C4-2B (cell line): ENCODE measurements around the gene NTN5.

Experiments used
- H3K27ac ChIP-seq: fragments of 450-650 bp; 2 replicates; pipeline ENCODE4 v1.5.1; 2017
- CTCF ChIP-seq: fragments of 450-650 bp; conservative IDR thresholded peaks from 2 replicates; pipeline ENCODE4 v1.5.1; 2017; ENCODE audit warnings: mild to moderate bottlenecking
- ZFX ChIP-seq: fragments of 450-650 bp; IDR thresholded peaks from 2 replicates; pipeline ENCODE4 v1.6.1; 2017

Gene NTN5

DNA sequence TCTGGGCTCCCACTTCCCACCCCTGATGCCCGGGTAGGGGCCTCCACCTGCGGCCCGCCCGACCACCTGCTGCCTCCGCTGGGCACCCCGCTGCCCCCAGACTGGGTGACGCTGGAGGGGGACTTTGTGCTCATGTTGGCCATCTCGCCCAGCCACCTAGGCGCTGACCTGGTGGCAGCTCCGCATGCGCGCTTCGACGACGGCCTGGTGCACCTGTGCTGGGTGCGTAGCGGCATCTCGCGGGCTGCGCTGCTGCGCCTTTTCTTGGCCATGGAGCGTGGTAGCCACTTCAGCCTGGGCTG, 43.6 kb downstream of the NTN5 start:
- no peak for TF ChIP-seq CTCF
- TF ChIP-seq ZFX, result no peak
- H3K27ac ChIP-seq, result peak overlapping the region; percentile 93; the same call in 1 of the 2 replicates

- H3K27ac ChIP-seq, result no peak overlapping the region
- TF ChIP-seq CTCF (no peak), ZFX (no peak)
Observed at GRCh38 chr19:48628486-48629296, 44.1 kb downstream of the NTN5 start.

- no peak overlapping the region for H3K27ac ChIP-seq
- TF ChIP-seq CTCF (no peak), ZFX (no peak)
Observed at GRCh38 chr19:48627865-48628314, 44.9 kb downstream of the NTN5 start.

GRCh38 chr19:48627201-48627864, 45.5 kb downstream of the NTN5 start:
- no peak for TF ChIP-seq ZFX
- no peak for TF ChIP-seq CTCF
- H3K27ac ChIP-seq, result no peak overlapping the region

DNA sequence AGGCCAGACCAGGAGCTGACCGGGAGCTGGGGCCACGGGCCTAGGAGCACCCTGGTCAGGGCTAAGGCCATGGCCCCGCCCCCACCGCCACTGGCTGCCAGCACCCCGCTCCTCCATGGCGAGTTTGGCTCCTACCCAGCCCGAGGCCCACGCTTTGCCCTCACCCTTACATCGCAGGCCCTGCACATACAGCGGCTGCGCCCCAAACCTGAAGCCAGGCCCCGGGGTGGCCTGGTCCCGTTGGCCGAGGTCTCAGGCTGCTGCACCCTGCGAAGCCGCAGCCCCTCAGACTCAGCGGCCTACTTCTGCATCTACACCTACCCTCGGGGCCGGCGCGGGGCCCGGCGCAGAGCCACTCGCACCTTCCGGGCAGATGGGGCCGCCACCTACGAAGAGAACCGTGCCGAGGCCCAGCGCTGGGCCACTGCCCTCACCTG, 46.9 kb downstream of the NTN5 start:
- TF ChIP-seq ZFX, result no peak
- TF ChIP-seq CTCF, result no peak

DNA sequence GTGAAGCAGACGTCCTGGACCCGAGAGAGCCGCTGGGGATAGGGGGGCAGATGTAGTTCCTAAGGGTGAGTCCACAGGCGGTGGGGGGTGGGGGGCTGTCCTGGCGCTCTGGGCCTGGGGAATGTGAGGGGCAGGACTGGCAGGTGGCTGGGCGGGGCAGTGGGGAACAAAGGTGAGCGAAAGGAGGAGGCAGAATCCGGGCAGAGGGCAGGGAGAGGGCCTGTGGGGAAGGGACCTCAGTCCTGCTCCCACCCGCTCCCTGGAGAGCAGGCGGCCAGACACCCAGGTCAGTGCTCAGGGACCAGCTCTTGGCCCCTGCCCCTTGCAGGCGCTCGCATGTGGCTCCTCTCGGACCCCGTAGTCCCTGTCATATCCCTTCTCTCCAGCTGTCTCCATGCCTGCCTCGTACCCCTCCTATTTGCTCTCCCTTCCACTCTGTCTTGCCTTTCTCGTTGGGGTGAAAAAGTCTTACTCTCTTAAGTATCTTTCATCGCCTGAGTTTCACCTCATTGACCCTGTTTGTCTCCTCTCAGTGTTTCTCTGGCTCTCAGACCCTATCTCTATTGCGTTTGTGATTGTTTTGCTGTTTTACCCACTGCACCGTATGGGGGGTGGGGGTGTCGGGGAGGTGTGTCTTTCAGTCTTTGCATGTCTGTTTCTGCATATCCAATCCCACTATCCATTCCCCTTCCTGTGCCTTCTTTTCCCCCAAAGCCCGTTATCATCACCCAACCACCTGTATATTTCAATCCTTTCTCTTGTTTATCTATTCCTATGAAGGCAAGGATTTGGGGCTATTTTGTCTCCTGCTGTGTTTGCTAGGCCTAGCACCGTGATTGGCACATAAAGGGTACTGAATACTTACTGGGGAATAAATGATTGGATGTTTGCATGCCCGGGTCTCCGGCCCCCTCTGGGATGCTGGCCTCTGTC, 47.8 kb downstream of the NTN5 start:
- TF ChIP-seq ZFX (no peak), CTCF (no peak)
- peak overlapping the region; percentile 71 for H3K27ac ChIP-seq

More for the DNA sequence above, 46.9 kb downstream of the NTN5 start:
- H3K27ac ChIP-seq, result no peak overlapping the region
